ENCODE measurements around the gene SPRR5. TPM values are rescaled to one million over a fixed set of nuclear protein-coding genes. Genes with fewer than 3 reads are reported as not detected.

The SPRR5 gene
- total RNA-seq, 1 experiment from 2014 or later: not detected

GRCh38 chr1:152928671-152929070 lies 18.3 kb upstream of the SPRR5 start:
- H3K9me3 Mint-ChIP-seq (ENCODE audit: unreplicated experiment): peaks cover 20% of the 10 kb centered on the region
- intact Hi-C loops (cut with micrococcal nuclease; ENCODE audit: unreplicated experiment): loop anchor here (10.0 kb wide), 1 partner anchor 274 kb away; no protein-coding TSS in a partner anchor
- DNase-seq: no peak

GRCh38 chr1:152932170-152932811 lies 14.7 kb upstream of the SPRR5 start:
- H3K9me3 Mint-ChIP-seq (ENCODE audit: unreplicated experiment): peaks cover 10% of the 10 kb centered on the region
- intact Hi-C loops (cut with micrococcal nuclease; ENCODE audit: unreplicated experiment): no loop called here
- no peak overlapping the region for H3K4me3 Mint-ChIP-seq (ENCODE audit: unreplicated experiment)
- peaks cover 7% of the 10 kb centered on the region for H3K4me1 Mint-ChIP-seq (ENCODE audit: low read depth, unreplicated experiment)
- Histone ChIP-seq H3K4me1 (no peaks in the 10 kb centered on the region), H3K4me3 (ENCODE audit: low read depth, low read length) (no peak overlapping the region), H3K27me3 (replicated peaks; ENCODE audit: control insufficient read depth, insufficient read depth, low read length) (no peaks in the 10 kb centered on the region), H3K36me3 (ENCODE audit: control insufficient read depth, insufficient read depth, low read length) (no peaks in the 10 kb centered on the region), H3K9me3 (no peaks in the 10 kb centered on the region)
- no peak for TF ChIP-seq CTCF (IDR thresholded peaks at IDR 0.05; ENCODE audit: insufficient read depth in 1 of 2, low read depth in 1 of 2, low read length in 1 of 2, severe bottlenecking in 1 of 2, unreplicated experiment in 1 of 2)
- ChIA-PET CTCF (no interaction called here), POLR2A (no interaction called here)
- H3K27me3 Mint-ChIP-seq (ENCODE audit: insufficient read depth, unreplicated experiment): peaks cover 5% of the 10 kb centered on the region
- BruUV-seq (replicated peaks): no TSS peak
- no peak for DNase-seq
- no peak overlapping the region for H3K27ac Mint-ChIP-seq (ENCODE audit: unreplicated experiment)
- no peaks in the 10 kb centered on the region for H3K36me3 Mint-ChIP-seq (ENCODE audit: insufficient read depth, unreplicated experiment)

More at GRCh38 chr1:152928671-152929070, 18.3 kb upstream of the SPRR5 start:
- Mint-ChIP-seq H3K27me3 (ENCODE audit: insufficient read depth, unreplicated experiment) (no peaks in the 10 kb centered on the region), H3K27ac (ENCODE audit: unreplicated experiment) (no peak overlapping the region), H3K4me1 (ENCODE audit: low read depth, unreplicated experiment) (peaks cover 7% of the 10 kb centered on the region), H3K36me3 (ENCODE audit: insufficient read depth, unreplicated experiment) (no peaks in the 10 kb centered on the region), H3K4me3 (ENCODE audit: unreplicated experiment) (no peak overlapping the region)
- Histone ChIP-seq H3K4me3 (ENCODE audit: low read depth, low read length) (no peak overlapping the region), H3K4me1 (no peaks in the 10 kb centered on the region), H3K36me3 (ENCODE audit: control insufficient read depth, insufficient read depth, low read length) (no peaks in the 10 kb centered on the region), H3K27me3 (replicated peaks; ENCODE audit: control insufficient read depth, insufficient read depth, low read length) (no peaks in the 10 kb centered on the region), H3K9me3 (no peaks in the 10 kb centered on the region; the same call in 1 of the 2 replicates)
- BruUV-seq (replicated peaks): no TSS peak
- ChIA-PET POLR2A (no interaction called here), CTCF (no interaction called here)
- TF ChIP-seq CTCF (IDR thresholded peaks at IDR 0.05; ENCODE audit: insufficient read depth in 1 of 2, low read depth in 1 of 2, low read length in 1 of 2, severe bottlenecking in 1 of 2, unreplicated experiment in 1 of 2): no peak

- no peaks in the 10 kb centered on the region for H3K27me3 ChIP-seq (replicated peaks; ENCODE audit: control insufficient read depth, insufficient read depth, low read length)
- H3K9me3 ChIP-seq: no peaks in the 10 kb centered on the region
- H3K36me3 ChIP-seq (ENCODE audit: control insufficient read depth, insufficient read depth, low read length): no peaks in the 10 kb centered on the region
- no peak overlapping the region for H3K4me3 ChIP-seq (ENCODE audit: low read depth, low read length)
- Mint-ChIP-seq H3K4me1 (ENCODE audit: low read depth, unreplicated experiment) (peaks cover 7% of the 10 kb centered on the region), H3K9me3 (ENCODE audit: unreplicated experiment) (peaks cover 9% of the 10 kb centered on the region), H3K27me3 (ENCODE audit: insufficient read depth, unreplicated experiment) (peaks cover 5% of the 10 kb centered on the region), H3K4me3 (ENCODE audit: unreplicated experiment) (no peak overlapping the region), H3K36me3 (ENCODE audit: insufficient read depth, unreplicated experiment) (no peaks in the 10 kb centered on the region), H3K27ac (ENCODE audit: unreplicated experiment) (no peak overlapping the region)
- ChIA-PET CTCF (no interaction called here), POLR2A (no interaction called here)
- no peak for DNase-seq
- intact Hi-C loops (cut with micrococcal nuclease; ENCODE audit: unreplicated experiment): no loop called here
- no TSS peak for BruUV-seq (replicated peaks)
- no peaks in the 10 kb centered on the region for H3K4me1 ChIP-seq
- no peak for TF ChIP-seq CTCF (IDR thresholded peaks at IDR 0.05; ENCODE audit: insufficient read depth in 1 of 2, low read depth in 1 of 2, low read length in 1 of 2, severe bottlenecking in 1 of 2, unreplicated experiment in 1 of 2)
Observed at GRCh38 chr1:152933196-152933595, 13.8 kb upstream of the SPRR5 start.

Measured in Caco-2 (cell line).